BJ (cell line): ENCODE data around the gene SELENOP. TPM values are rescaled to one million over a fixed set of nuclear protein-coding genes. Genes with fewer than 3 reads are reported as not detected.

Experiments
- CTCF ChIA-PET: fragments of 350-600 bp; formaldehyde crosslinking; extraction: SDS; loops from one replicate; lab custom pipeline; 2021; ENCODE audit warnings: antibody characterized with exemption, inconsistent platforms; lab: Yijun Ruan, JAX
- POLR2A ChIA-PET: fragments of 300-600 bp; sonication (Branson Sonifier 250); formaldehyde crosslinking; extraction: SDS; loops from one replicate; lab custom pipeline; 2021; ENCODE audit warnings: antibody characterized with exemption; lab: Charles Lee
- DNase-seq: peaks from one replicate; pipeline ENCODE4 v3.0.0-alpha.2; 2011; ENCODE audit warnings: low read depth
- H3K27me3 ChIP-seq: 2 replicates; pipeline ENCODE4 v1.6.0; 2011; ENCODE audit warnings: low read length; ENCODE audit not compliant: control insufficient read depth, insufficient read depth
- H3K36me3 ChIP-seq: 2 replicates; pipeline ENCODE4 v1.5.1; 2011; ENCODE audit warnings: low read length; ENCODE audit not compliant: control insufficient read depth, insufficient read depth
- H3K4me3 ChIP-seq: 2 replicates; pipeline ENCODE4 v1.5.1; 2011; ENCODE audit warnings: low read depth, mild to moderate bottlenecking, control low read depth, low read length
- CTCF ChIP-seq: IDR thresholded peaks from 2 replicates; pipeline ENCODE4 v1.5.1; 2011; ENCODE audit warnings: low read depth, mild to moderate bottlenecking, control low read depth, inconsistent platforms, low read length, moderate library complexity; ENCODE audit not compliant: insufficient read depth
- polyA plus RNA-seq: library from polyadenylated mRNA; depleted of rRNA; stranded (reverse); fragments of >200 nt; gene quantifications from 2 replicates; pipeline ENCODE4 v1.2.3, GENCODE V29; 2011

SELENOP gene
- polyA plus RNA-seq, 1 experiment, result 4.4 TPM

DNA sequence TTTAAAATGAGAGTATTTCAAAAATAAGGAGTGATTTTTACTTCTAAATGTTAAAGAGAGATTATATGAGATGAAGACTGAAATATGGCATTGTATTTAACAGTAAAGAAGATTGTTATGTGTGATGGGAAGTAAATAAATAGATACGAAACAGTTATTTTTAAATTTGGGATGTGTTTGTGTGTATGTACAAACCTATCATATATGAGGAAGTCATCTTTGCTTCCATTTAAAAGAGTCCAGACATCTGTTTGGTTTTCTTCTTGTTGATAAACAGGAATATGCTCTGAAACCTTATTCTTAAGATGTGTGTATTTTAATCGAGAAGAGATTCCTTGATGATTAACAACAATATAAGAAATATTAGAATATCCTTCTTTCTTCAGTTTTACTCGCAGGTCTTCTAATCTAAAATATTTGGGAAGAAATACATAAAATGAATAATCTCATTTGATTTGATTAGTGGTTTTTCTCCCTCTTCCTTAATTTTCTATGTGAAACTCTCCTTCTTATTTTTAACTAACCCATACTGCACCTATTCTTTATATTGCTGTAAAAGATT is 4.9 kb downstream of the SELENOP start:
- no peak for DNase-seq
- no peak for TF ChIP-seq CTCF
- no peaks in the 10 kb centered on the region for H3K36me3 ChIP-seq
- H3K4me3 ChIP-seq, result no peak overlapping the region
- POLR2A ChIA-PET, result no interaction called here
- H3K27me3 ChIP-seq, result no peaks in the 10 kb centered on the region
- CTCF ChIA-PET, result no interaction called here

DNA sequence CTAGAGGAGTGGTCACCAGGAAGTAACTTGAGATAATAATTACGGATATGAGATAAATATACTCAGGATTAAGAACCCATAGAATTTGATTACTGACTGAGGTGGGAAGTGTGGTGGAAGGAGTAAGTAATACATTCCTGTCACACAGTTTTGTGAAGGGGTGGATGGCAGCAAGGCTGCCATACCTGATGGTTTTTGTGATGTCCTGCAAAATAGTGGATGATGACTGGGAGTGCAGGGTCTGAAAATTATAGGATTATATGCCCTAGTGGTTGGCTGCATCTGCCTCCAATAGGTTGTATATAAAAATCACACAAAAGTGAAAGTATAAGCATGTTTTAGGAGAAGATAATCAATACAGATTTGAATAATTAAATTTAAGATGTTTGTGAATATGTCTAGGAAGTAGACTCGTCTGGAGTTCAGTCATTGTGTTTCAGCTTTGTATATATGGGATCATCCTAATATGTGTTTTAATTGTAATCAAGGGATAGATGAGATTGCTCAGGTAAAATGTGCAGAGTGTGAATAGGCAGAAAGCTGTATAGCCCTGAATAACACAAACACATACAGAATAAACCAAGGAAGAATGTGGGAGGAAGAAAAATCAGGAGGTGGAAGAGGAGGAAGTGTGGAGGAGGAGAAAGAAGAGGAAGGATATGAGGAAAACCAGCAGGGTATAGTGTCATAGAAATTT is 5.5 kb downstream of the SELENOP start:
- Histone ChIP-seq H3K4me3 (no peak overlapping the region), H3K36me3 (no peaks in the 10 kb centered on the region), H3K27me3 (no peaks in the 10 kb centered on the region)
- DNase-seq, result no peak
- POLR2A ChIA-PET, result no interaction called here
- TF ChIP-seq CTCF, result no peak
- CTCF ChIA-PET, result no interaction called here

DNA sequence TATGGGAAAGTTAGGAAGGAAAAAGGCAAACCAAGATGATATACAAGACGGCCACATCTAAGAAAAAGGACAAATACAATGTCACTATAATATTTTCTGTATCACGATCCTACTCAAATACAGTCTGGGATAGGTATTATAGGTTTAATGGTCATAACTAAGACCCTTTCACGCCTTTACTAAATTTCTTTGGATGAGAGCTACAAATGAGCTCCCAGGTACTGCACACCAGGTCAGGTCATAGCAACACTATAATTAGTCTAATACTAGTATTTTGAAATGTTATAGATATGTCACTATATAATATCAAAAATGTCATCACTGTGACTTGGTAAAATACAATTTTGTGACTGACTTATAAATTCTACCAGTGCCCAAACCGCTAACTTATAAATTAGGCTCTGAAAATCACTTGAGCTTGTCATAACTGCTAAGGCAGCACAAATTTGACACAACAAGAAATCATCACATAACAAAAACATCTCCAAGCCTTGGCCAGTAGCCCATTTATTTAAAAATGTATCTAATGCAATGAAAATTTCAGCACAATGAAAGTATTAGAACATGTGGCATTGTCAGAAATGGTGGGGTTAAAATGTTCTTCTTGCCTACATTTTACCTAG is 6.9 kb downstream of the SELENOP start:
- DNase-seq, result no peak
- no peak for TF ChIP-seq CTCF
- POLR2A ChIA-PET, result no interaction called here
- CTCF ChIA-PET, result interaction anchor here (1.5 kb wide), 1 partner anchor 26 kb away, joined by 4 read pairs; no protein-coding TSS in a partner anchor
- H3K4me3 ChIP-seq, result no peak overlapping the region
- no peaks in the 10 kb centered on the region for H3K36me3 ChIP-seq
- H3K27me3 ChIP-seq, result no peaks in the 10 kb centered on the region

GRCh38 chr5:42801516-42802166 is 10.1 kb downstream of the SELENOP start:
- POLR2A ChIA-PET, result no interaction called here
- no peaks in the 10 kb centered on the region for H3K36me3 ChIP-seq
- H3K4me3 ChIP-seq, result no peak overlapping the region
- no peaks in the 10 kb centered on the region for H3K27me3 ChIP-seq
- no peak for DNase-seq
- TF ChIP-seq CTCF, result no peak
- CTCF ChIA-PET, result interaction anchor here (0.7 kb wide), 1 partner anchor 34 kb away, joined by 3 read pairs; no protein-coding TSS in a partner anchor

- POLR2A ChIA-PET, result no interaction called here
- H3K36me3 ChIP-seq, result no peaks in the 10 kb centered on the region
- no peak for TF ChIP-seq CTCF
- H3K27me3 ChIP-seq, result no peaks in the 10 kb centered on the region
- CTCF ChIA-PET, result interaction anchor here (0.7 kb wide), 1 partner anchor 33 kb away, joined by 3 read pairs; no protein-coding TSS in a partner anchor
- DNase-seq, result no peak
- H3K4me3 ChIP-seq, result no peak overlapping the region
These were observed 10.9 kb downstream of the SELENOP start for GRCh38 chr5:42800748-42801330.
